Testis (tissue), 2 donors: ENCODE measurements around the gene GRIA4.

Experiments
- CTCF ChIP-seq, 3 experiments: fragments of 450-650 bp in 2 of 3; fragments of 200-600 bp in 1 of 3; sonication (generic) in 1 of 3; IDR thresholded peaks; one replicate each; pipeline ENCODE4 v1.5.1; 2016 to 2019; ENCODE audit warnings: antibody characterized with exemption in 3 of 3, mild to moderate bottlenecking in 2 of 3, moderate library complexity in 1 of 3
- POLR2A ChIP-seq: fragments of 450-650 bp; IDR thresholded peaks from one replicate; pipeline ENCODE4 v1.6.1; 2017; ENCODE audit warnings: antibody characterized with exemption, mild to moderate bottlenecking, moderate library complexity

GRCh38 chr11:105609341-105609781 is 512 bp upstream of the GRIA4 start:
- peak in 2 of 3 experiments; percentile 17 to 28 for TF ChIP-seq CTCF (IDR thresholded peaks at IDR 0.05)
- no peak for TF ChIP-seq POLR2A
